ENCODE measurements around the gene TTLL5.

DNA sequence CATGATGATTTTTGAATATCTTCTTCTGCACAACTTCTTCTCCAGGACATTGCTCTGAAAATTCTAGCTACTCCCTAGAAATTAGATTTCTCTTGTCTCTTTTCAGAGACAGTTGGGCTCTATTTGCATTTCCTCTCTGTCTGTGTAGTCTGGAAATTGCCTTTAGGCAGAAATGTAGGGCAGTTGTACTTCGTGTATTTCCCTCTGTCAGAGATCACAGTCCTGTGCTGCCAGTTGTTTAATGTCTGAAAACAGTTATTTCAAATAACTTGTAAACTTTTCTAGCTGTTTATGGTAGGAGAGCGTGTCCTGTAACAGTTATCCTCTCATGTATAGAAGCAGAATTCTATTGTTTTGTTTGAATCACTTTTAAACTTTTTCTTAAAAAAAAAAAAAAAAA lies 86.9 kb downstream of the TTLL5 start:
- TF ChIP-seq MXI1 (IDR thresholded peaks at IDR 0.05; ENCODE audit: low read depth, low read length): no peak
- TF ChIP-seq, protein P1, sequence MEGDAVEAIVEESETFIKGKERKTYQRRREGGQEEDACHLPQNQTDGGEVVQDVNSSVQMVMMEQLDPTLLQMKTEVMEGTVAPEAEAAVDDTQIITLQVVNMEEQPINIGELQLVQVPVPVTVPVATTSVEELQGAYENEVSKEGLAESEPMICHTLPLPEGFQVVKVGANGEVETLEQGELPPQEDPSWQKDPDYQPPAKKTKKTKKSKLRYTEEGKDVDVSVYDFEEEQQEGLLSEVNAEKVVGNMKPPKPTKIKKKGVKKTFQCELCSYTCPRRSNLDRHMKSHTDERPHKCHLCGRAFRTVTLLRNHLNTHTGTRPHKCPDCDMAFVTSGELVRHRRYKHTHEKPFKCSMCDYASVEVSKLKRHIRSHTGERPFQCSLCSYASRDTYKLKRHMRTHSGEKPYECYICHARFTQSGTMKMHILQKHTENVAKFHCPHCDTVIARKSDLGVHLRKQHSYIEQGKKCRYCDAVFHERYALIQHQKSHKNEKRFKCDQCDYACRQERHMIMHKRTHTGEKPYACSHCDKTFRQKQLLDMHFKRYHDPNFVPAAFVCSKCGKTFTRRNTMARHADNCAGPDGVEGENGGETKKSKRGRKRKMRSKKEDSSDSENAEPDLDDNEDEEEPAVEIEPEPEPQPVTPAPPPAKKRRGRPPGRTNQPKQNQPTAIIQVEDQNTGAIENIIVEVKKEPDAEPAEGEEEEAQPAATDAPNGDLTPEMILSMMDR (IDR thresholded peaks at IDR 0.05): no peak
- TF ChIP-seq, protein P2, sequence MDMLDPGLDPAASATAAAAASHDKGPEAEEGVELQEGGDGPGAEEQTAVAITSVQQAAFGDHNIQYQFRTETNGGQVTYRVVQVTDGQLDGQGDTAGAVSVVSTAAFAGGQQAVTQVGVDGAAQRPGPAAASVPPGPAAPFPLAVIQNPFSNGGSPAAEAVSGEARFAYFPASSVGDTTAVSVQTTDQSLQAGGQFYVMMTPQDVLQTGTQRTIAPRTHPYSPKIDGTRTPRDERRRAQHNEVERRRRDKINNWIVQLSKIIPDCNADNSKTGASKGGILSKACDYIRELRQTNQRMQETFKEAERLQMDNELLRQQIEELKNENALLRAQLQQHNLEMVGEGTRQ (IDR thresholded peaks at IDR 0.05; ENCODE audit: borderline replicate concordance, low read depth, low read length): no peak

Data from SK-N-SH (cell line).